Measurements from ENCODE around the gene PCYT1A.
"Not testable (repeated sequence)": the region's sequence is repeated elsewhere in the genome, so short reads cannot be mapped to it uniquely, and the experiment has no call there.

The PCYT1A gene

DNA sequence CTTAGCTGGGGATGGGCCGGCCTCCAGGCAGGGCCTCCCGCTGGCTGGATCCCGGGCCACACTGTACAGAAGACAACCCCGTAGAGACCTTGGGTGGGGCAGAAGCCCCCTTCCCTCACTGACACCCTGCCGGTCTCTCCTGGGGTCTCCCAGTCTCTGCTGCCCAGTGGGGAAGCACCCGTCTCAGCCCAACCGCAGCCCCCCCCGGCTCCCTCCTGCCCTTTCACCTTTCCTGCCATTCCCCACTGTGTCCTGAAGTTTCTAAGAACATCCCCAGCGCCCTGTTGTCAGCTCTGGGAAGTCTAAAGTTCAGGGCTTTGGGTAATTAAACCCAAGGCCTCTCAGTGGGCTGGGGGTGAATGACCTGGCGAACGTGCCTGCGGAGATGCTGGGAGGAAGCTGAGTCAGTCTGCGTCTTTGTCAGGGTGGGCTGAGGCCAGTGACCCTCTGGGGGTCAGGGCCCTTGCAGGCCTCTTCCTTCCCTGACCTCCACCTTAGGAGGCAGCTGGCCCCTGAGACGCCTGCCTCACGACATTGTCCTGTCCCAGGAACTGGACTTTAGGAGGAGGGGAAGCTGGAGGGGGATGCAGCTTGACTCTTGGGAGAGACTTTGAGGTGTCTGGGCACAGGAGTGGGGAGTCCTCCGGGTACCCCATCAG is 72.6 kb downstream of the PCYT1A start:
- DNase-seq (ENCODE audit: low read depth): no peak

DNA sequence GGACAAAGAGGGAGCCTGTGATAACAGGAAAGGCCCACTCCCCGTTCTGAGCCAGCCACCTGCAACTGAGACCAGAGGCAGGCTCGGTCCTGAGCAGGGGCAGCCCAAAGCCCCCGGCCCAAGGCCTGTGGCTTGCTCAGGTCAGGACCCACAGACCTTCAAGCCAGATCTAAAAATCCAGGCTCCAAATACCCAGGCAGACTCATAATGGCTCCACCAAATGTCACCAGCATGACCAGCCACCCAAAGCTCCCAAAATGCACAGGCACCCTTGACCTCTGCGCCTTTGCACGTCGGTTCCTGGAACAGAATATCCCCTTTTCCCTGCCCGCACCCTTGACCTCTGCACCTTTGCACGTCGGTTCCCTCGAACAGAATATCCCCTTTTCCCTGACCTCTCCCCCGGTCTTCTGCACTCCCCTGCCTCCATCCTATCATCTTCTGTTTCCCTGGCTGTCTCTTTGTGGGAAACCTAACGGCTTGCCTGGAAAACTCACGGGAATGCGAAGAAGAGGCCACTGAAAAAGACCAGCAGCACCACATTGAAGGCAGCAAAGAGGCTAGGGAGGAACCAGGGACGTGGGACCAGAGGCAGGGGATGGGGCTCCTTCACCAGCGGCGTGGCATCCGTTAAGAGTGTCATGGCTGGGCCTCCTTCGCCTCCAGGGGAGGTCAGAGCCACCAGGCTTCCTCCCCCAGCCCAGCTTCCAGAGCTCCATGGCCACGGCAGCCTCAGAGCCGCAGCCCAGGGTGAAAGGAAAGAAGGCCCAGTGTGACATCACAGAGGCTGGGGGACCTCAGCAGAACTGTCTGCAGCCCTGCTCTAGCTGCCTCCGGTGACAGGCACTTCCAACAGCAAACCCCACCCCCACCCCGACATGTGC is 76.6 kb downstream of the PCYT1A start, which contains the start of gene ZDHHC19:
ZDHHC19 (minus strand) TSS at position 728 of the 884 bp plus-strand sequence; CDS start at position 643, 85 bp downstream.
- DNase-seq (ENCODE audit: low read depth): no peak

DNA sequence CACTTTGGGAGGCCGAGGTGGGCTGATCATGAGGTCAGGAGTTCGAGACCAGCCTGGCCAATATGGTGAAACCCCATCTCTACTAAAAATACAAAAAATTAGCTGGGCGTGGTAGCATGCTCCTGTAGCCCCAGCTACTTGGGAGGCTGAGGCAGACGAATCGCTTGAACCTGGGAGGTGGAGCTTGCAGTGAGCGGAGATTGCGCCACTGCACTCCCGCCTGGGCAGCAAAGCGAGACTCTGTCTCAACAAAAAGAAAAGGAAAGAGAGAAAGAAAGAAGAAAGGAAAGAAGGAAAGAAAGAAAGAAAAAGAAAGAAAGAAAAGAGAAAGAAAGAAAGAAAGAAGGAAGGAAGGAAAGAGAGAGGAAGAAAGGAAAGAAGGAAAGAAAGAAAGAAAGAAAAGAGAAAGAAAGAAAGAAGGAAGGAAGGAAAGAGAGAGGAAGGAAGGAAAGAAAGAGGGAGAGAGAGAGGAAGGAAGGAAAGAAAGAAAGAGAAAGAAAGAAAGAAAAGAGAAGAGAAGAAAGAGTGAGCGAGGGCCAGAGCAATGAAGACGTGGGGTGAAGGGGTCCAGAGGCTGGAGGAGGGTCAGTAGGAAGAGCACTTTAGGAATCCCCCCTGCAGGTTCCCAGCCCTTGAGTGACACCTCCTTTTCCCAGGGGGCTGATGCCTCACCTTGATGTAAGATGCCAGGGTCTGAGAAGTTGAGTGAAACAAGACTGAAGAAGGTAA is 77.4 kb downstream of the PCYT1A start:
- not testable (repeated sequence) for DNase-seq (ENCODE audit: low read depth)

DNA sequence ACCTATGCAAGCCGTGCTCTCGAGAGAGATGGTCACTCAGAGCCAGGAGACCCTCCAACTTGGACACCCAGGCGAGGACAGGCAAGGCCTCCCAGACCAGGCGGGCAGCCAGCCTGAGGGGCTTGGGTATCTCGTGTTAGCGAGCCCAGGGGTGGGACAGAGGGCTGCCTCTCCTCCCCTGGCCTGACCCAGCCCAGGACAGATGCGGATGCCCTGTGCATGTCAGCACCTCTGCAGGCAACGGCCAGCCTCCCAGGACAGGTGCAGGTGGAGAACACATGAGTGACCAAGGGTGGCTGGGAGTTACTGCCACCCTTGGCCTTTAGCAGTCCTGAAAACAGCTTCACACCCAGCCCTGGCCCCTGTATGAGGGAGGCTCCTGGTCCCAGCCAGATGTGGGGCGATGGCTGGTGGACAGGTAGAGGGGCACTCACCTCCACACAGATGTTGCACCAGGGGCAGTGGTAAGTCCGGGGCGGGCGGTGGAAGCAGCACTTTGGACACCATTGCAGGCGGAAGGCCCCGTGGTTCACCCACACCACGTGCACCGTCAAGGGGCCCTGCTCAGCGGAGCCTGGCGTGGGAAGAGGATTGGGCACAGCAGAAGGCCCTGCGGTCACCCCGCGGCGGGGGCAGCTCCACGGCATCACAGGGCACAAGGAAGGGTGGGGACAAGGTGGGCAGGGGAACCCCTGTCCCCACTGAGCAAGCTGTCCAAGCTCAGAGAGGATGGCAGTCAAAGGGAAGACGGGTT is 78.4 kb downstream of the PCYT1A start:
- DNase-seq (ENCODE audit: low read depth): no peak

DNA sequence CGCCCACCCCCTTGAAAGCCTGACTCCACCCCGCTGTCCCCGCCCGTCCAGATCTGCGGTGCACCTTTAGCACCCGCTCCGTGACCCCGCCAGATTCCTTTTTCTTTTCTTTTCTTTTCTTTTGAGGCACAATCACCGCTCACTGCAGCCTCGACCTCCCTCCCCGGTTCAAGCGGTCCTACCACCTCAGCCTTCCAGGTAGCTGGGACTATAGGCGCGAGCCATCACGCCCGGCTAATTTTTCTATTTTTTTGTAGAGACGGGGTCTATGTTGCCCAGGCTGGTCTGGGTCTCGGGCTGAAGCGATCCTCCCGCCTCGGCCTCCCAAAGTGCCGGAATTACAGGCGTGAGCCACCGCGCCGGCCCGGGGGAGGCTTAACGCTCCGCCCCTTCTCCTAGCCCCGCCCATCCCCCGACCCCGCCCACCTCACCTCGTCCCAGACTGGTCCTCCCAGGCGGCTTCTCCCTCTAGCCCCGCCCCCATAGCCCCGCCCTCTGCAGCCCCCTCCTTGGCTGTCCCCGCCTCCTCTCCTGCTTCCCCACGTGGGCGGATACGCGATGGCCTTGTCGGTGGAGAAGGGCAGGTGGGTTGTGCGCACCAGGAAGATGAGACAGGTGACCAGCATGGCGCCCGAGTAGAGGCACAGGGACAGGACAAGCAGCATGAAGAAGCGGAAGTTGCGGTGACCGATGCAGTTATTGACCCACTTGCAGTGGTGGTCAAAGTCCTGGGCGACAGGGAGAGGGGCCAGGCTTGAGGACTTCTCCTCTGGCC is 79.5 kb downstream of the PCYT1A start:
- peak; percentile 65 for DNase-seq (ENCODE audit: low read depth)

DNA sequence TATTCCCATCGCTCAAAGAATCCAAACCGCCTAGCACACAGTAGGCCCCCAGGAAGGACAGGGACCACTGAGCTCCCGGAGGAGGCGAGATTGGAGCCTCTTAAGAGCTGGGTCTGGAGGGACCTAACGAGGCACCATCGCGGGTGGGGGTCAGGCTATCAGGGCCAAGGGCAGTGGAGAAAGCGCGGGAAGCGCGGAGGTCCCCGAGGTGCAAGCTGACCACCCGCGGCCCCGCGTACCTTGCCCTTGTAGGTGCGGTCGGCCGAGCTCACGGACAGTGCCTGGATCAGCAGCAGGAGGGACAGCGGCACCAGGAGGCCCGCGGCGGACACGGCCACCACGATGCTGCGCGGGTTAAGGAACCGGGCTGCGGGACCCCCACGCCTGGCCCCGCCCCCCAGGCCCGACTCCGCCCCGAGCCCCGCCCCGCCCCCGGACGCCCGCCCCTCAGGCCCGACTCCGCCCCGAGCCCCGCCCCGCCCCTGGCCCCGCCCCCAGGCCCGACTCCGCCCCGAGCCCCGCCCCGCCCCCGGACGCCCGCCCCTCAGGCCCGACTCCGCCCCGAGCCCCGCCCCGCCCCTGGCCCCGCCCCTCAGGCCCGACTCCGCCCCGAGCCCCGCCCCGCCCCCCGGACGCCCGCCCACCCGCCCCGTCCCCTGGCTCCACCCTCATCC is 80.2 kb downstream of the PCYT1A start:
- DNase-seq (ENCODE audit: low read depth): no peak

DNA sequence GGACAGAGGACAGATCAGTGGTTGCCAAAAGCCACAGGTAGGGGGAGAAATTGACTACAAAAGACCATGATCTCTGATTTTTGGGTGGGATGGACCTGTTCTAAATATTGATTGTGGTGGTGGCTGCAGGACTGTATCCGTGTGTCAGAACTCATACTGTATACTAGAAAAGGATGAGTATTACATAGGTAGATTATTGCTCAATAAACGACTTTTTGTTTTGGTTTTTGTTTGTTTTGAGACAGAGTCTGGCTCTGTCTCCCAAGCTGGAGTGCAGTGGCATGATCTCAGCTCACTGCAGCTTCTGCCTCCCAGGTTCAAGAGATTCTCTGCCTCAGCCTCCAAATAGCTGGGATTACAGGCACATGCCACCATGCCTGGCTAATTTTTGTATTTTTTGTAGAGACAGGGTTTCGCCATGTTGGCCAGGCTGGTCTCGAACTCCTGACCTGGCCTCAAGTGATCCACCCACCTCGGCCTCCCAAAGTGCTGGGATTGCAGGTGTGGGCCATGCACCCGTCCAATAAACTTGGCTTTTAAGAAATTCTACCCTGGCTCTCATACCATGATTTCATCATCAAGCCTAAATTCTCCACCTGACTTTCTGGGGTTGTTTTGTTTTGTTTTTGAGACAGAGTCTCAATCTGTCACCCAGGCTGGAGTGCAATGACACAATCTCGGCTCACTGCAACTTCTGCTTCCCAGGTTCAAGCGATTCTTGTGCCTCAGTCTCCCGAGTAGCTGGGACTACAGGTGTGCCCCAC is 81.9 kb downstream of the PCYT1A start:
- DNase-seq (ENCODE audit: low read depth): not testable (repeated sequence)

DNA sequence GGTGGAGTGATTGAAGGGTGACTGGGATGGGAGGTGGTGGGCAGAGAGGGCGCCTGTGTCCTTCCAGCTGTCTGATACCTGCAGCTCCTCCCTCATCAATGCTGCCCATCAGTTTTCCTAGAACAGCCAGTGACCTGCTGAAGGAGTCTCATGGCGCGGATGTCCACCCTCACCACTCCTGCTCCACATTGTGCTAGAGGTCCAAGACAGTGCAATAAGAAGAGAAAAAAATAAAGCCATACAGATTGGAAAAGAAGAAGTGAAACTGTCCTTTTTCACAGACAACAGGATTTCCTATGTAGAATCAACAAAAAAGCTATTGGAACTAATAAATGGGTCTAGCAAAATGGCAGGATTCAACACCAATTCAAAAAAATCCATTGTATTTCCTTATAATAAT is 83.7 kb downstream of the PCYT1A start:
- no peak for DNase-seq (ENCODE audit: low read depth)

DNA sequence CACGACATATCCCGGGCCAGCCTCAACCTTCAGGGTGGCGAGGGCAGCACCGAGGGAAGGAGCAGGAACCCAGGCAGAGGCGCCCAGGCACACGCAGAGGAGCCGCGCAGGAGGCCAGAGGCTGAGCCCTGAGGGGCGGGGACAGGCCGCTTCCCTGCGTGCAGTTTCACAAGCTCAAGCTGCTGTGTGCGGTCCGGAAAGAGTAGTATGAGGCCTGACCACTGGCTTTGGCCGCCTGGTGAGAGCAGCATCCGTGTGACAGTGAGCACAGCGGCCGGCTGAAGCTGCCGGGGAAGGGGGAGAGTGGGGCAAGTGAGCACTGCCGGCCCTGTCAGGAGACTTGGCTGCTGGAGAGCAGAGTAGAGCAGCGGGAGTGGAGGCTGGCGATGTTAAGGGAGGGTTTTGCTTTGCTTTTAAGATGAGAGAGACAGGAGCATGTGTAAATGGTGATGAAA is 85.0 kb downstream of the PCYT1A start:
- DNase-seq (ENCODE audit: low read depth): no peak

DNA sequence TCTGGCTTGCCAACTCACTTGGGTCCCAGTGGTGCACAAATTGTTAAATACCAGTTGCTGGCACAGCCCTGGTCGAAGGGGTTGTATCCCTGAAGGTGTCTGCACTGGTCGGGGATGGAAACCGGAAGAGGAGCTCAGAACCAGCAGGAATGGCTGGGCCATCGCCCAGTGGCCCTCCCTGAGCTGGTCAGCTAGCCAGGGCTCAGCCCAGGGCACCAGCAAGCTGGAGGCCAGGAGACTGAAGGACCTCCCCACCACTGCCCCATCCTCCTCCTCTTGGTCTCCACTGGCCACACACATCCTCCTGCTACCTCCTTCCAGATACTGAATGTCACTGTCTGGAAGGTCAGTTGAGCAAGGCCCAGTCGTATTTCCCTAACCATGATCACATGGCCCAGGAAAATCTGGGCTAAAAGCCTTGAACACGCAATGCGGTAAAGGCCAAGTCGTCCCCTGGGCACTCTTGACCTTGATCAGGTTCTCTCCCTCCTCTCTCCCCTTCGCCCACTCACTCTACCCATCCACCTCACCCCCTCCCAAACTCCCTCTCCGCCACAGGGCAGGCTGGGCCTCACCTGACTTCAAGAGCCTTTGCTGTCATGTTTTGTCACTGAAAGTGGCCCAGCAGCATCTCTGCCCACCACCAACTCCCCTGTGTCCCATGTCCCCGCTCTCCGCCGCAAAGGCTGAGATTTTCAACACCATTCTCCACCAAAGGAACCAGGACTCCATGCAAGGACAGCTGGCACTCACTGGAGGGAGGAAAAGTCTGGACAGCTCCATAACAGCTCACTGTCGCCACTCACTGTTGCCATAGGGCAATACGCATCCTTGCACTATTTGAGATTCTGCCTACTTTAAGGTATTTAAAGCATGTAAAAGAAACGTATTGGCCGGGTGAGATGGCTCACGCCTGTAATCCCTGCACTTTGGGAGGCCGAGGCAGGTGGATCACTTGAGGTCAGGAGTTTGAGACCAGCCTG is 88.5 kb downstream of the PCYT1A start:
- no peak for DNase-seq (ENCODE audit: low read depth)

DNA sequence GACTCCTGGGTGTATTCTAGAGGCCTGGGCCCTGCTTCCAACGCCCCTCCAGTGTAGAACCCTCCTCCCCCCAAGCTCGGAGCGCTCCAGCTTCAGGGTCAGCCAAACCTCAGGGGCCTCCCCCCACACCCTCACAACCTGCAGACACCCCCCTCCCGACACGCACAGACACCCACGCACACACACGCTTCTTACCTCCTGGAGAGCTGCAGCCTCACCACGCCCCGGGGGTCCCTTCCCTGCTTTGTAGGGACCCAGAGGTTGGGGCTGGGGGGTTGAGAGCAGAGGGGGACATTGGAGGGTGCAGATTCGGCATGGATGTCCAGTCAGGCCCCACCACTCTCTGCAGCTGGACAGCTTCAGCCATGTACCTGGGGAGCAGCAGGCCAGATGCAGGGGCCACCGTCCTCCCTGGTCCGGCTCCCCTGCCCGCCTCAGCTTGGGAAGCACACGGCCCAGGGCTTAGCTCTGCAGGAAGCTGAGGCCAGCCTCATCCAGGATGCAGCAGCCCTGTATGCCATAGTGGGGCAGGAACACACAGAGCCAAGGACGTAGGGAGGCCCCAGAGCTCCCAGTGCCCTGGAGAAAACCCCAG is 89.3 kb downstream of the PCYT1A start:
- no peak for DNase-seq (ENCODE audit: low read depth)

DNA sequence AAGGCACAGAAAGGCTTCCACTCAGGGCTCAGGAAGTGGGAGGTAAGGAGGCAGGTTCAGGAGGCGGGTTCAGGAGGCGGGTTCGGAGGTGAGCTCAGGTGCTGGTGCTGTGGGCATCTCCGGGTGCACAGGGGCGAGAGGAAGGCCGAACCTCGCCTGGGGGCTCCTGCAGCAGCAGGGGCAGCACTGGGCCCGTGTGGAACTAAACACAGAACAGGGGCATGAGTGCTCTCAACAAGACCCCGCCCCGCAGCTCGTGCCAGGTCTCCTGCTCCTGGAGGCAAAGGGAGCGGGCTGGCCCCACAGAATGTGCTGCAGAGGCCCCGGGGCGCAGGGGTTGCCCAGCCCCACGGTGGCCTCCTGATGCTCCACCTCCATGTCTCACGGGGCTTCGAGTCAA is 90.0 kb downstream of the PCYT1A start:
- no peak for DNase-seq (ENCODE audit: low read depth)

DNA sequence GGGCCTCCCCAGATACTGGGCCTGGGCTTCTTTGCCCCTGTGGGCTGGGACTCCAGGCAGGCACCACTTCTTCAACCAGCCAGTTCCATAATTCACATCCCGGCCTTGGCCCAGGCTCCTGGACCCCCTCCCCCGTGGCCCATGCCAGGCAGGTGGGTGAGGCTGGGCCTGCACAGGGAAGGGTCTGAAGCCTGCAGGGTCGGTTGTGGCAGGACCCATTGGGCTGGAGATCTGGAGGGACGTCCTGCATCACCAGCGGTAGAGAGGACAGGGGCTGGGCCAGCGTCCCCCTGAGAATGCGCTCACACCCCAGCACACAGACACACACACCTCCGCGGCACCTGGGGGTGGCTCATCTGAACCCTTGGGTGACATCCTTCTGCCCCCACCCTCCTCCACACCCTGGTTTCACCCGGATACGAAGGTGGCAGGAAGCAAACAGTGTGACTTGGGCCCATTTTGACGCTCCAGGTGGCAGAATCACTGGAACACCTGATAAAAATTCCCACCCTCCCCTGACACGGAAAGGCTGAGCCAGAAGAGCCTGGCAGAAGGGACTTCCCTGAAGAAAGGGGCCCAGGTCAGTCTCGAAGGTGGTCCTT is 91.8 kb downstream of the PCYT1A start:
- DNase-seq (ENCODE audit: low read depth): no peak

DNA sequence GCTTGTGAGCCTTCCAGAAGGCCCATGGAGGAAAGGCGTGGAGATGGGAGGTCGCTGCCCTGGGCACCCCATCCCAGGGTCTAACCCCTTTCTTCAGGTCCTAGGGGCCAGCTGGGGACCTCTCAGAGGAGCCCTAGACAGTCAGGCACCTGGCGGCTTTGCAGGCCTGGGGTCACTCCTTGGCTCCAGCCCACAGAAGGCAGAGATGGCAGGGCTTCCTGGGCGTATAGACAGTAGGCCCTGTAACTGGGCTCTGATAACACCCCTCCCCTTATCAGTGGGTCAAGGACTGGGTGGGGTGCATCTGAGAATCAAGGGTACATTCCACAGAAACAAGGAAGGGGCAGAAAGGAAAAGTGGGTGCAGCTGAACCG is 93.0 kb downstream of the PCYT1A start:
- no peak for DNase-seq (ENCODE audit: low read depth)

DNA sequence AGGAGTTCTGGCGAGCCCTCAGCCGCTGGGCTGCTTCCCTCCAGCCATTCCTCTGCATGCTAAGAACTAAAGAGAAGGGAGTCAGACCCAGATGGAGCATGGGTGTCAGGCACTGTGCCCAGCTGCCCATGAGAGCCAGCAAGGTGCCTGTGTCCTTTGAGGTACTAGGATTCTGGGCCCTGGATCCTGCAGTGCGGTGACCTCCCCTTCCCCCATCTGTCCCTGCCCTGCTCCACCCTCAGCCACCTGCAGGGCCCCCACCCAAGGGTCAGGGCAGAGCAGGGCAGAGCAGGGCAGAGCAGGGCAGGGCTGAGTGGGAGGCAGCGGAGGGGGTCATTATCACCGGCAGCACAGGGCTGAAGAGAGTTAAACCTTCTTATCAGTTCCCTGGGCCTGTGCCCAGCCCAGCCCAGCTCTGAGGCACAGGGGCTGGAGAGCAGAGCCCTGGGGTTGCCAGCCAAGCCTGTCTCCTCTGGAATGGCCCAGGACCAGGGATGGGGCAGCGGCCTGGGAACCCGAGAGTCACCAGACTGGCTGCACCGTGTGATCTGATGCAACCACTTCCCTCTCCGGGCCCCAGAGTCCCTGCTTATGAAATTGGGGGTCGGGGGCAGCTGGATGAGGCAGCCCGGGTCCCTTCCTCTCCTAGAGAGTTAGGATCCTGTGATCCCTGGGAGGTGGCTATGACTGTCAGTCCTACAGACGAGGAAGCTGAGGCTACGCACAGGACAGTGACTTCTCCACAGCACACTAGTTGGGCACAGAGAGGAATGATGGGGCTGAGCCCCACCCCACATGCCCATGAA is 93.6 kb downstream of the PCYT1A start:
- no peak for DNase-seq (ENCODE audit: low read depth)

DNA sequence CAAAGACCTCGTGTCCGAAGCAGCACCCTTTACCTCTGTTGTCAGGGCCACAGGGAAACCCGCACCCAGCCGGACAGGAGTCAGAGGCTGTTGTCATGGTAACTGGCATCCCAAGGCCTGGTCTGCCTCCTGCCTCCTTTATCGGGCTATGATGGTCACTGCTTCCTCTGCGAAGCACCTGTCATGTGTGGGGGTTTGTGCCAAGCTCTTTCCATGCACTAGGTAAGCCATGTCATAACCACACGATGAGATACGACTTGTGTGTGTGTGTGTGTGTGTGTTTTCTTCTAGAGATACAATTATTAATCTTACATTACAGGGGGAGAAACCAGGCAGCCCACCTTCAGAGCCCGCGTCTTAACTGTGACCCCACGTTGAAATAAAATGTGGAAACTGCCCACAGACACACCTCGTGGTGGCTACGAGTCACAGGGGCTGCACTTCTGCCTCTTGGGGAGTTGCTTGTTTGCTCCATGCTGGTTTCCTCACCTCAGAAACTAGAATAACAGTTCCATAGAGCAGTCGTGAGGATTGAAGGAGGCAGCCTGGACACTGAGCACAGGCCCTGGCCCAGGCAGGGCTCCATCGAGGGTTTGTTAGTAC is 94.3 kb downstream of the PCYT1A start:
- DNase-seq (ENCODE audit: low read depth): no peak

All from activated T-cell treated with anti-CD3 and anti-CD28 coated beads for 48 hours (primary cell).